Smooth muscle cell (in vitro differentiated cells): ENCODE measurements around the gene UHMK1. TPM values are rescaled to one million over a fixed set of nuclear protein-coding genes. Genes with fewer than 3 reads are reported as not detected.
"Not testable (repeated sequence)": the region's sequence is repeated elsewhere in the genome, so short reads cannot be mapped to it uniquely, and the experiment has no call there.

ENCODE experiments used
- DNase-seq: peaks from one replicate; lab custom pipeline; 2025; ENCODE audit not compliant: unreplicated experiment; lab: John Stamatoyannopoulos, UW
- H2AFZ ChIP-seq: fragments of 200-600 bp; sonication (generic); 2 replicates; pipeline ENCODE4 v1.6.0; 2016; ENCODE audit warnings: antibody characterized with exemption, low read depth, mild to moderate bottlenecking
- H3F3A ChIP-seq: fragments of 200-600 bp; sonication (generic); 2 replicates; pipeline ENCODE4 v1.6.0; 2017; ENCODE audit warnings: antibody characterized with exemption, low read depth
- H3K27ac ChIP-seq: fragments of 200-600 bp; sonication (generic); 2 replicates; pipeline ENCODE4 v1.5.1; 2016; ENCODE audit warnings: low read depth, mild to moderate bottlenecking
- H3K27me3 ChIP-seq: fragments of 200-600 bp; sonication (generic); 2 replicates; pipeline ENCODE4 v1.6.1; 2016; ENCODE audit warnings: low read depth, mild to moderate bottlenecking
- H3K36me3 ChIP-seq: fragments of 200-600 bp; sonication (generic); 2 replicates; pipeline ENCODE4 v1.5.1; 2016; ENCODE audit warnings: low read depth
- H3K4me1 ChIP-seq: fragments of 200-600 bp; sonication (generic); 2 replicates; pipeline ENCODE4 v1.5.1; 2016; ENCODE audit warnings: low read depth
- H3K4me2 ChIP-seq: fragments of 200-600 bp; sonication (generic); 2 replicates; pipeline ENCODE4 v1.6.0; 2016; ENCODE audit warnings: mild to moderate bottlenecking
- H3K4me3 ChIP-seq: fragments of 200-600 bp; sonication (generic); 2 replicates; pipeline ENCODE4 v1.5.1; 2016; ENCODE audit warnings: mild to moderate bottlenecking
- H3K79me2 ChIP-seq: fragments of 200-600 bp; sonication (generic); 2 replicates; pipeline ENCODE4 v1.6.0; 2016; ENCODE audit warnings: low read depth, mild to moderate bottlenecking
- H3K9ac ChIP-seq: fragments of 200-600 bp; sonication (generic); 2 replicates; pipeline ENCODE4 v1.6.0; 2016; ENCODE audit warnings: low read depth
- H3K9me3 ChIP-seq: fragments of 200-600 bp; sonication (generic); replicated peaks from 2 replicates; pipeline ENCODE4 v1.5.1; 2016; ENCODE audit warnings: low read depth
- H4K20me1 ChIP-seq: fragments of 200-600 bp; sonication (generic); 2 replicates; pipeline ENCODE4 v1.6.0; 2016; ENCODE audit warnings: low read depth
- WGBS: methylation state at CpG from one replicate; pipeline ENCODE4 v1.1.7; 2016; ENCODE audit warnings: low lambda C conversion rate; 5-methylcytosine and 5-hydroxymethylcytosine counted together
- polyA plus RNA-seq: library from polyadenylated mRNA; unstranded; fragments of >200 nt; fragmentation: Nextera tagmentation; extraction: Ambion mirVana; gene quantifications from 2 replicates; pipeline ENCODE4 v1.2.1, GENCODE V29; 2016
- total RNA-seq: library from RNA; depleted of rRNA; stranded (reverse); fragments of >200 nt; gene quantifications from 2 replicates; pipeline ENCODE4 v1.2.3, GENCODE V29; 2014
- TF ChIP-seq, protein P1 (sequence below): fragments of 200-600 bp; sonication (generic); IDR thresholded peaks from 2 replicates; pipeline ENCODE4 v1.5.1; 2017; ENCODE audit warnings: borderline replicate concordance, mild to moderate bottlenecking, antibody characterized with exemption; ENCODE audit not compliant: insufficient read depth, poor library complexity, severe bottlenecking

UHMK1 gene
- total and polyA plus RNA-seq, 2 experiments from 2014 or later, result 4.8 to 30.1 TPM

DNA sequence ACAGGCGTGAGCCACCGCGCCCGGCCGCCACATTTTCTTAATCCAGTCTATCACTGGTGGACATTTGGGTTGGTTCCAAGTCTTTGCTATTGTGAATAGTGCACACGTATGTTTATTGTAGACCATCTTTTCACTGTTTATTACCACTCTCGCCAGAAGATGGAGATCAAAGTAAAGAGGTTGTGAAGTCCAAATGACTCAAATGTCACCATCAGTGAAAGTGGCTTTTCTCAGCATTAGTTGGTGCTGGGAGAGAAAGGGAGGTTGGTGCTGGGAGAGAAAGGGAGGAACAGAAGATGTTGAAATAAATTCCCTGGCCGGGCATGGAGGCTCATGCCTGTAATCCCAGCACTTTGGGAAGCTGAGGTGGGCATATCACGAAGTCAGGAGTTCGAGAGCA lies 10.4 kb upstream of the UHMK1 start:
- Histone ChIP-seq H3K4me1 (no peaks in the 10 kb centered on the region), H3F3A (no peaks in the 10 kb centered on the region), H3K27ac (no peak overlapping the region), H3K4me3 (no peak overlapping the region), H4K20me1 (no peaks in the 10 kb centered on the region), H2AFZ (no peak overlapping the region), H3K79me2 (no peaks in the 10 kb centered on the region), H3K27me3 (peaks cover 21% of the 10 kb centered on the region), H3K9ac (no peak overlapping the region), H3K36me3 (no peaks in the 10 kb centered on the region), H3K9me3 (no peaks in the 10 kb centered on the region), H3K4me2 (no peak overlapping the region)
- DNase-seq, result no peak
- WGBS, result 87% methylated on average over 10 of the region's 10 CpGs
- TF ChIP-seq, protein P1, sequence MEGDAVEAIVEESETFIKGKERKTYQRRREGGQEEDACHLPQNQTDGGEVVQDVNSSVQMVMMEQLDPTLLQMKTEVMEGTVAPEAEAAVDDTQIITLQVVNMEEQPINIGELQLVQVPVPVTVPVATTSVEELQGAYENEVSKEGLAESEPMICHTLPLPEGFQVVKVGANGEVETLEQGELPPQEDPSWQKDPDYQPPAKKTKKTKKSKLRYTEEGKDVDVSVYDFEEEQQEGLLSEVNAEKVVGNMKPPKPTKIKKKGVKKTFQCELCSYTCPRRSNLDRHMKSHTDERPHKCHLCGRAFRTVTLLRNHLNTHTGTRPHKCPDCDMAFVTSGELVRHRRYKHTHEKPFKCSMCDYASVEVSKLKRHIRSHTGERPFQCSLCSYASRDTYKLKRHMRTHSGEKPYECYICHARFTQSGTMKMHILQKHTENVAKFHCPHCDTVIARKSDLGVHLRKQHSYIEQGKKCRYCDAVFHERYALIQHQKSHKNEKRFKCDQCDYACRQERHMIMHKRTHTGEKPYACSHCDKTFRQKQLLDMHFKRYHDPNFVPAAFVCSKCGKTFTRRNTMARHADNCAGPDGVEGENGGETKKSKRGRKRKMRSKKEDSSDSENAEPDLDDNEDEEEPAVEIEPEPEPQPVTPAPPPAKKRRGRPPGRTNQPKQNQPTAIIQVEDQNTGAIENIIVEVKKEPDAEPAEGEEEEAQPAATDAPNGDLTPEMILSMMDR, result no peak

DNA sequence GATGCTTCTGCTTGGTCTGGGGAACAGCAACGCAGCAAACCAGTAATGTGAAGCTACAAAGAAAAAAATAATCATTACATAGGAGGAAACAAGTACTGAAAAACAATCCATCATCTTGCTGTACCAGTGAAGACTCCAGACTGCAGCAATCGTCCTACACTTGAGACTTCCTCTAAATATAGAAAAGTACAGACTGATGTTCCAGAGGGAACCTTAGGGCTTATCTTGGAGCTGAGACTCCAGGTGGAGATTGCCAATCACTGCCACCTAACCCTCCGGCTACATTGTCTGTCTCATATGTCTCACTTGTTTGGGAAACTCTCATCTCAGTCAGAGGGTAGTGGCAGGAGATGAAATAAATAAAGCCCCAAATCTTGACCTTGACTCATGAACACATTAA lies 9.4 kb upstream of the UHMK1 start:
- Histone ChIP-seq H3K4me2 (no peak overlapping the region), H3K27me3 (peaks cover 30% of the 10 kb centered on the region), H3K79me2 (no peaks in the 10 kb centered on the region), H3K4me1 (no peaks in the 10 kb centered on the region), H3K9ac (no peak overlapping the region), H3K9me3 (no peaks in the 10 kb centered on the region), H3F3A (no peaks in the 10 kb centered on the region), H3K4me3 (no peak overlapping the region), H2AFZ (no peak overlapping the region), H3K36me3 (no peaks in the 10 kb centered on the region), H3K27ac (no peak overlapping the region), H4K20me1 (no peaks in the 10 kb centered on the region)
- TF ChIP-seq, protein P1, result no peak
- no peak for DNase-seq
- WGBS, result 90% methylated on average over 3 of the region's 3 CpGs

DNA sequence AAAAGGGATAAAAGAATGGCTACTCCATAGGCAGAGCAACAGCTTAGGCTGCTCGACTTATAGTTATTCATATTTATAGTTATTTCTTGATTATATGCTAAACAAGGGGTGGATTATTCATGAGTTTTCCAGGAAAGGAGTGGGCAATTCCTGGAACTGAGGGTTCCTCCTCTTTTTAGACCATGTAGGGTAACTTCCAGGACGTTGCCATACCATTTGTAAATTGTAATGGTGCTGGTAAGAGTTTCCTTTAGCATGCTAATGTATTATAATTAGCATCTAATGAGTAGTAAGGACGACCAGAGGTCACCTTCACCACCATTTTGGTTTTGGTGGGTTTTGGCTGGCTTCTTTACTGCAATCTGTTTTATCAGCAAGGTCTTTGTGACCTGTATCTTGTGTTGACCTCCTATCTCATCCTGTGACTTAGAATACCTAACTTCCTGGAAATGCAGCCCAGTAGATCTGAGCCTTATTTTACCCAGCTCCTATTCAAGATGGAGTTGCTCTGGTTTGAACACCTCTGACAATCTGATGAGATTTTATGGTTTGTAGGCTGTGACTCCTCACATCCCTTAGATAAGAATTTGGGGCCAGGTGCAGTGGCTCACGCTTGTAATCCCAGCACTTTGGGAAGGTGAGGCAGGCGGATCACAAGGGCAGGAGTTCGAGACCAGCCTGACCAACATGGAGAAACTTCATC lies 1.9 kb upstream of the UHMK1 start:
- not testable (repeated sequence) for H2AFZ ChIP-seq, H3K4me3 ChIP-seq, H3K9ac ChIP-seq, H3K36me3 ChIP-seq, H3K27ac ChIP-seq, DNase-seq, H3K9me3 ChIP-seq, H3F3A ChIP-seq, H3K4me2 ChIP-seq
- peaks cover 29% of the 10 kb centered on the region for H3K79me2 ChIP-seq
- 83% methylated on average over 6 of the region's 6 CpGs for WGBS
- peaks cover 31% of the 10 kb centered on the region for H3K27me3 ChIP-seq
- H3K4me1 ChIP-seq, result peaks cover 14% of the 10 kb centered on the region
- peaks cover 18% of the 10 kb centered on the region for H4K20me1 ChIP-seq

DNA sequence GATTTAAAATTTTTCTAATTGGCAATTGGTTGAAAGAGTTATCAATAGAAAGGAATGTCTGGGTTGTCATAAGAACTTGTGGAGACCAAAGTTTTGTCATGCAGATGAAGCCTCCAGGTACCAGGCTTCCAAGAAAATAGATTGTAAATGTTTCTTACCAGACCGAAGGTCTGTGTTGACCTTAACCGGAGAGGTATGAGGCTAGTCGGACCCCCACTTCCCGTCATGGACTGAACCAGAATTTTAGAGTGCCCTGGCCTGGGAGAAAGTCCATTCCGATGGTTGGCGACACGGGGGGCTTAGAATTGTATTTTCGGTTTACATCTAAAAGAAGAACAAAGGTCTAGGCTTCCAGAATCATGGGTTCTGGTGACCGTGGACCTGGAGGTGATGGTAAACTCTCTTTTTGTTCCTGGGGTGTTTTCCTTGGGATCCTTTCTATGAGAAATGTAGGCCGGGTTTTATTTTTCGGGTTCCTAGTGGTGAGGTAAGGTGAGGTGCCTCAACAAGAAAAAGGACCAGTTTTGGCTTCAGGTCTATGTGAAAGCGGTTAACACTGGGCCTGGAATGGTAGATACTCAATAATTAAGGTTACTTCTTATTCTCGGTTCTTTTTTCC lies 405 bp upstream of the UHMK1 start:
- peak overlapping the region; percentile 37 for H3K27ac ChIP-seq
- H3K9ac ChIP-seq, result peak overlapping the region; percentile 88
- peak overlapping the region; percentile 84 for H3K4me3 ChIP-seq
- H2AFZ ChIP-seq, result peak overlapping the region; percentile 99
- TF ChIP-seq, protein P1, result no peak
- no peaks in the 10 kb centered on the region for H3K9me3 ChIP-seq
- 54% methylated on average over 13 of the region's 13 CpGs for WGBS
- peak overlapping the region; percentile 95 for H3K4me2 ChIP-seq
- peaks cover 17% of the 10 kb centered on the region for H3K27me3 ChIP-seq
- DNase-seq, result no peak
- H3K79me2 ChIP-seq, result peaks cover 40% of the 10 kb centered on the region
- no peaks in the 10 kb centered on the region for H3F3A ChIP-seq
- H3K4me1 ChIP-seq, result peaks cover 14% of the 10 kb centered on the region
- peaks cover 7% of the 10 kb centered on the region for H3K36me3 ChIP-seq
- H4K20me1 ChIP-seq, result peaks cover 22% of the 10 kb centered on the region
